HG03460 (cell line): Measurements from ENCODE around the gene KCTD17.

Experiments used
- ATAC-seq: cut with Tn5 transposase; IDR thresholded peaks from one replicate; pipeline ENCODE4 v1.9.1; 2021; ENCODE audit not compliant: unreplicated experiment

The KCTD17 gene

GRCh38 chr22:37039466-37039865 lies 12.1 kb upstream of the KCTD17 start:
- ATAC-seq, result no peak

- no peak for ATAC-seq
Measured at GRCh38 chr22:37043209-37043827, 8.2 kb upstream of the KCTD17 start.

GRCh38 chr22:37043828-37044538 lies 7.6 kb upstream of the KCTD17 start:
- ATAC-seq, result no peak

- no peak for ATAC-seq
Measured at GRCh38 chr22:37044634-37045625, 6.6 kb upstream of the KCTD17 start.

- no peak for ATAC-seq
Measured at GRCh38 chr22:37045958-37046357, 5.6 kb upstream of the KCTD17 start.

GRCh38 chr22:37046589-37046988 lies 5.0 kb upstream of the KCTD17 start:
- no peak for ATAC-seq

- ATAC-seq, result no peak
Measured at GRCh38 chr22:37047006-37047405, 4.5 kb upstream of the KCTD17 start.

- no peak for ATAC-seq
Measured at GRCh38 chr22:37048133-37048532, 3.4 kb upstream of the KCTD17 start.

- no peak for ATAC-seq
Measured at GRCh38 chr22:37049224-37049623, 2.3 kb upstream of the KCTD17 start.

- ATAC-seq, result no peak
Measured at GRCh38 chr22:37050913-37051312, 629 bp upstream of the KCTD17 start.

- ATAC-seq, result no peak
Measured at GRCh38 chr22:37052386-37053309, 1.1 kb downstream of the KCTD17 start.

- no peak for ATAC-seq
Measured at GRCh38 chr22:37053310-37054055, 1.9 kb downstream of the KCTD17 start.

- no peak for ATAC-seq
Measured at GRCh38 chr22:37054056-37054395, 2.5 kb downstream of the KCTD17 start.

GRCh38 chr22:37054600-37055365 lies 3.2 kb downstream of the KCTD17 start:
- ATAC-seq, result no peak

- no peak for ATAC-seq
Measured at GRCh38 chr22:37056246-37056645, 4.7 kb downstream of the KCTD17 start.

- no peak for ATAC-seq
Measured at GRCh38 chr22:37057226-37057625, 5.7 kb downstream of the KCTD17 start.

GRCh38 chr22:37057796-37058510 lies 6.4 kb downstream of the KCTD17 start:
- no peak for ATAC-seq

GRCh38 chr22:37058917-37059701 lies 7.6 kb downstream of the KCTD17 start:
- ATAC-seq, result no peak
